GM19043 (cell line): ENCODE data around the gene KCNRG.
A peak's percentile ranks its signal among the peaks of the same experiment; 100 is the strongest.
"Not testable (repeated sequence)": the region's sequence is repeated elsewhere in the genome, so short reads cannot be mapped to it uniquely, and the experiment has no call there.

Experiments
- ATAC-seq: cut with Tn5 transposase; IDR thresholded peaks from one replicate; pipeline ENCODE4 v1.9.1; 2021; ENCODE audit warnings: low read depth; ENCODE audit not compliant: unreplicated experiment

KCNRG gene

GRCh38 chr13:50006426-50007135 lies 8.7 kb upstream of the KCNRG start:
- no peak for ATAC-seq

- no peak for ATAC-seq
Measured at GRCh38 chr13:50011461-50011860, 3.8 kb upstream of the KCNRG start.

- no peak for ATAC-seq
Measured at GRCh38 chr13:50012396-50013169, 2.7 kb upstream of the KCNRG start.

- ATAC-seq, result no peak
Measured at GRCh38 chr13:50014386-50014785, 858 bp upstream of the KCNRG start.

GRCh38 chr13:50015750-50016149 lies 506 bp downstream of the KCNRG start:
- ATAC-seq, result no peak

GRCh38 chr13:50016444-50016843 lies 1.2 kb downstream of the KCNRG start:
- ATAC-seq, result no peak

- no peak for ATAC-seq
Measured at GRCh38 chr13:50017819-50018218, 2.6 kb downstream of the KCNRG start.

GRCh38 chr13:50025436-50025835 lies 10.2 kb downstream of the KCNRG start:
- ATAC-seq, result no peak

GRCh38 chr13:50026788-50027473 lies 11.7 kb downstream of the KCNRG start:
- ATAC-seq, result peak; percentile 99

GRCh38 chr13:50030315-50030714 lies 15.1 kb downstream of the KCNRG start:
- ATAC-seq, result no peak

- no peak for ATAC-seq
Measured at GRCh38 chr13:50033725-50034124, 18.5 kb downstream of the KCNRG start.

- ATAC-seq, result no peak
Measured at GRCh38 chr13:50037788-50038187, 22.5 kb downstream of the KCNRG start.

- no peak for ATAC-seq
Measured at GRCh38 chr13:50038266-50038665, 23.0 kb downstream of the KCNRG start.

GRCh38 chr13:50052478-50052877 lies 37.2 kb downstream of the KCNRG start:
- ATAC-seq, result no peak

GRCh38 chr13:50053844-50054243 lies 38.6 kb downstream of the KCNRG start:
- ATAC-seq, result no peak

- no peak for ATAC-seq
Measured at GRCh38 chr13:50055454-50055853, 40.2 kb downstream of the KCNRG start.

GRCh38 chr13:50060718-50061117 lies 45.5 kb downstream of the KCNRG start:
- no peak for ATAC-seq

- not testable (repeated sequence) for ATAC-seq
Measured at GRCh38 chr13:50062336-50062735, 47.1 kb downstream of the KCNRG start.

GRCh38 chr13:50065712-50066111 lies 50.5 kb downstream of the KCNRG start:
- ATAC-seq, result no peak

GRCh38 chr13:50068508-50068907 lies 53.3 kb downstream of the KCNRG start:
- ATAC-seq, result no peak

- no peak for ATAC-seq
Measured at GRCh38 chr13:50069261-50069660, 54.0 kb downstream of the KCNRG start.
